Pons (tissue), 1 donor: ENCODE measurements around the gene BDNF.

ENCODE experiments used
- DNase-seq: peaks from one replicate; pipeline ENCODE4 v3.0.0-alpha.2; 2016; ENCODE audit warnings: low spot score

BDNF gene

GRCh38 chr11:27625347-27625912, 74.8 kb downstream of the BDNF start:
- DNase-seq, result no peak

DNA sequence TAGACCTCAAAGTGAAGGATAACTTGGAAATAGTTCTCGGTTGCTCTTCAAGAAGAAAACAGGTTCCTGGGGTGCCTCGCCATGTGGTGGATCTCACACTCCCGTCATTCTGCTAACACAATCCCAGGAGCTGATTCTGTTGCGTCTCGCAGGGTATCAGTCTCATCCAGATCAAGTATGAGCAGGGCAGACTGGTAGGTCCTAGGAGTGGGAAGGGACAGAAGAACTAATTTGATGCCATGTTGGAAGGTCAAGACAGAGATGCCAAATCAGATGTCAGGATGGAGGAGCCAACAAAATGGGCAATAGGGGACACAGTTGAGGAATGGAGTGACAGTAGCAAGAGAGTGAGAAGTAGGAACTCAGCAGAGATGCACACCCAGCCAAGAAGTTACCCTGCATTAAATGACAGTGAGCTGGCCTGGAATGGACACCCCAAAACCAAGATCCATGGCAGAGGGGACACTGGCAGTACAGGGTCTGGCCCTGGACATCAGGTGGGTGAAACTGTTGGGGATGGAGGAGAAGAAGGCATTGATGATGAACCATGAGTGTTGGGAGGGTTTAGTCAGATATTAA, 76.2 kb downstream of the BDNF start:
- DNase-seq, result no peak

DNA sequence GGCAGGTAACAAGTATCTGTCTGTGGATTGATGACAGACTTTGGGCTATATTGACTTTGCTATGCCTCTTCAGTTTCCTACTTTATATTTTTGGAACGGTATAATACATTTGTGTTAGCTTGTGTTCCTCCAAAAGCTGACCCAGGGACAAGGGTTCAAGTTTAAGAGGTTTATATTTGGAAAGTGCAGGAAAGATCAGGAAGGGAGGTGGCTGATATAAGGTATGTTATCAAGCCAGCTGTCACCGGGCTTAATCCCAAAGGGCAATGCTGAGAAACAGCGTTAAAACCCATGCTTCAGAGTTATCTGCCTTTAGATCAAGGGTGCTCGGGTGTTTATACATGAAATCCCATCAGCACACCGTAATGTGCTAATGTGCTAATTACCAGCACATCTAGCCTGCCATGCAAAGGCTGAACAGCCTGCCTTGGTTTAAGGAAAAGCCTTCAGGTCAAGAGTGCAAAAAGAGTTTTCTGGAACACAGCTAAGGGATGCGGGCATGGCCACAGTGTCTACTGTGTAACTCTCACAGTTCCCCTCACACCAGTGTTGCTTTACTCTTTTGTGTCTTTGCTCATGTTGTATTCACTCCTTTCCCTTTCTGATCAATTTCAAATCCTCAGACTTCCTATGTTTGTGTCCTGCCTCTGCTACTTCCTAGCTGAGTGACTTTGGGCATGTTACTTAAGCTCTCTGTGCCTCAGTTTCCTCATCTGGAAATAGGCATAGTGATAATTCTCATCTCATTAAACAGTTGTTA, 77.5 kb downstream of the BDNF start:
- DNase-seq, result no peak

GRCh38 chr11:27621405-27622161, 78.7 kb downstream of the BDNF start:
- DNase-seq, result peak; percentile 27

DNA sequence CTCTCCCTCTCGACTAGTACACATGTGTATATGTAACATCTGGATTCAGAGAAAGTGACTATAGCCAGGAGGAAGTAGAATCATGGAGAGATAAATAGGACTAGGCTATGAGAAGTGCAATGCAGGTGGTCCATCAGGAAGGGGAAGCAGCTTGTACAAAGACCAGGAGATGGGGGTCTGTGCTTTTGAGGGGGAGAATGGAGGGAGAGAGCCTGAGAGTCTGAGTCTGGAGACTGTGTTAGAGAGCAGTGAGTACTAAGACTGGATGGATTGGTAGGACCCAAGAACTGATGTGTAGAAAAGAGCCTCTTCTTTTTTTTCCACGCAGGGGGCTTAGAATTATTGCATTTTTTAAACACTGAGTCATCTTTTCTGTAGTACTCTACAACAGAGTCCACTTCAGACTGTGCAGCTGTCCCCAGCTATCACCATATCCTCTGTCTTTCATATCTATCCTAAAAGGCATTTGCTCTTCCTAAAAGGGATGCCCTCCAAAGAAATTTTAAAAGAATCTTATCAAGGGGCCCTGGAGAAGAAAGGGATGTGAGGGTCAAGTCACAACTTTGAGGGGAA, 80.4 kb downstream of the BDNF start:
- DNase-seq, result no peak

DNA sequence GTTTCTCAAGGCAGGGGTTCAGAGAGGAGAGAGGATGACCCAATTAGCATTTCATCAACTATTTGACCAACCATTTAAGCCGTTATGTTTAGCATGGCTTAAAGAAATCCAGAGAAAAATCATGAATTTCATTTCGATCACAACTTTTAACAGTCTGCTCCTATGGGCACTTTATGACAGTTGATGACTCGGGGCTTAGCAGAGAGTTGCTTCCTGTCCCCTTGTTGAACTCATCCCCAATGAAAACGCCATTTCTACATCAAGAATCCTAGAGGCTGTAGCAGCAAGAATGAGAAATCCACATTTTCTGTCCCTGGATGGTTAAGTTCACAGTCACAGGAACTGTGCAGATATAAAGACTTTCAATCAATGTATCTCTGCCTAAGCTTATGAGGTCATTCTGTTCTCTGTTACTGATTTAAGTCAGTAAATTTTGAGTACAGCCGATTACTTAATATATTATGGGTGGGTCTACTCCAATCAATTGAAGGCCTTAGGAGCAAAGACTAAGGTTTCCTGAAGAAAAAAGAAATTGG, 81.1 kb downstream of the BDNF start:
- no peak for DNase-seq

- no peak for DNase-seq
These were observed 81.9 kb downstream of the BDNF start for GRCh38 chr11:27618281-27618915.

DNA sequence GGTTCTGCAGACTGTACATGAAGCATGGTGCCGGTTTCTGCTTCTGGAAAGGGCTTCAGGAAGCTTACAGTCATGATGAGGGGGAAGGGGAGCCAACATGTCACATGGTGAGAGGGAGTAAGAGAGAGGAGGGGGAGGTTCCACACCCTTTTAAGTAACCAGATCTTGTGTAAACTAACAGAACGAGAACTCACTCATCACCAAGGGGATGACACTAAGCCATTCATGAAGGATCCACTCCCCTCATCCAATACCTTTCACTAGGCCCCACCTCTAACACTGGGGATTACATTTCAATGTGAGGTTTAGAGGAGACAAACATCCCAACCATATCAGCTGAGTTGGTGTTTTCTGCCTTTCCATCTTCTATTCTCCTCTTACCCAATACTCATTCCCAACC, 83.5 kb downstream of the BDNF start:
- DNase-seq, result no peak

GRCh38 chr11:27615833-27616232, 84.4 kb downstream of the BDNF start:
- DNase-seq, result no peak

- DNase-seq, result peak; percentile 58
These were observed 86.2 kb downstream of the BDNF start for GRCh38 chr11:27614092-27614491.

GRCh38 chr11:27612932-27613880, 87.0 kb downstream of the BDNF start:
- no peak for DNase-seq

- no peak for DNase-seq
These were observed 88.3 kb downstream of the BDNF start for GRCh38 chr11:27611947-27612455.

DNA sequence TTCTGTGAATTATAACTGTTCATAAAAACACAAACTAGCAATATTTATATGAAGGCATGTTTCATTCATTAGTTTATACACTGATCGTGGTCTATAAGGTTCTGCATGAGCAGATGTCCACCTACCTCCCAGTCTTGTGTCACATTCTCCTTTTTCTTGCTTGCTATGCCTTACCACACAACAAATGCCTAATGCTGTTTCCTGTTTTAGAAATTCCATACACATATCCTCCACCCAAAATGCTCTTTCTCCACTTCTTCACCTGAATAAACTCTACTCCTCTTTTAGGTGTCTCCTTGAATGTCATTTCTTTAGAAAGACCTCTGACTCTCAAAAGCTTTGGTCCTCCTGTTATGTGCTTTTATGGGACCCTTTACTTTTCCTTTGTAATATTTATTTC, 88.9 kb downstream of the BDNF start:
- no peak for DNase-seq

GRCh38 chr11:27610946-27611345, 89.3 kb downstream of the BDNF start:
- no peak for DNase-seq

DNA sequence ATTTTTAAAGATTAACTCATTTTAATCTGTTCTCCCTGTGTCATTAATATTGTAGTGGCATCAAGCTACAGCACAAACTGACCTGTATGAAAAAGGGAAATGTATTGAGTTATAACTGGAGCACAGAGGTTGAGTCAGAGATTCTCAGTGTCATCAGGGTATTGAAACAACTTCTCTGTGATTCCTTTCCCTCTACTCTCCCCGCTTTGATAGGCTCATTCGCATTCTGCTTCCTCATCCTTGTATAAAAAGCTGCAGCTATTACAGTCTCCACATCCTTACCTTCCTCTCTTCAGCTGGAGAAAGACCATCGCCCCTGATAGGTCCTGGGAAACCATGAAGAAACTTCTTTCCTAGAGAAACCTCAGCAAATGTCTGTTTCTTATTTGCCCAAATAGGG, 90.0 kb downstream of the BDNF start:
- no peak for DNase-seq

DNA sequence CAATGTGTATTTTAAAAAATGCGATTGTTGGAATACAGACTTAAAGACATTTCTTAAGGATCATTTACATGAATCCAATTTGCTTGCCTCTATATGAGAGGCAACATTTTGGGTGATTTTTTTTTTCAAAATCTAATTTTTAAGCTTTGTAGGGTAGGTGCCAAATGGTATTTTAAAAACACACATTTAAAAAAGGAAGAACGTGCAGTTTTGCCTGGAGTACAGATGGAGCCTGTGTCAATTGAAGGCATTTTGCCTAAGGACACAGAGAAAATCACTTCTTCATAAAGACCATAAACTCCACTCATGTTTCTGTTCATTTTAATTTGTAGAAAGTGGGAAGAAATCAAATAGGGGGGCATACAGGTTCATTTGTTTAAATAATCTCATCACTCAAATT, 91.3 kb downstream of the BDNF start:
- DNase-seq, result no peak

DNA sequence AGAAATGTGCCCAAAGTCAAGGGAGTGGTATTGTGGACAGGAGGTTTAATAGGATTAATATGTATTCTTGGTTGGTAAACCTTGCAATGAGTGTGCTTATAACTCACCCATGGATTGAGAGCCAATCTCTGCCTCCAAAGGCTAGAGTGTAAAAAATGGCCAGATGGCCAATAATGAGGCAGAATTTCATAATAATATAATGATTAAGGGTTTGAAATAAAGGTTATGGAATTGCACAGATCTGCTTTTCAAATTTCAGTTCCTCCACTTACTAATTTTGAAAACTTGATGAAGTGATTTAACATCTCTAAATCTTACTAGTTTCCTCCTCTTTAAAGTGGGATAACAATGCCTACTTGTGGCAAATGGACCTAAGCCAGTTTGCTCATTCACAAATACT, 94.8 kb downstream of the BDNF start:
- DNase-seq, result no peak
